GM21717 (cell line): ENCODE data around the gene GAD1.
A peak's percentile ranks its signal among the peaks of the same experiment; 100 is the strongest.

ENCODE experiments used
- ATAC-seq: cut with Tn5 transposase; IDR thresholded peaks from one replicate; pipeline ENCODE4 v1.9.1; 2021; ENCODE audit warnings: mild to moderate bottlenecking, moderate library complexity; ENCODE audit not compliant: unreplicated experiment

GAD1 gene

DNA sequence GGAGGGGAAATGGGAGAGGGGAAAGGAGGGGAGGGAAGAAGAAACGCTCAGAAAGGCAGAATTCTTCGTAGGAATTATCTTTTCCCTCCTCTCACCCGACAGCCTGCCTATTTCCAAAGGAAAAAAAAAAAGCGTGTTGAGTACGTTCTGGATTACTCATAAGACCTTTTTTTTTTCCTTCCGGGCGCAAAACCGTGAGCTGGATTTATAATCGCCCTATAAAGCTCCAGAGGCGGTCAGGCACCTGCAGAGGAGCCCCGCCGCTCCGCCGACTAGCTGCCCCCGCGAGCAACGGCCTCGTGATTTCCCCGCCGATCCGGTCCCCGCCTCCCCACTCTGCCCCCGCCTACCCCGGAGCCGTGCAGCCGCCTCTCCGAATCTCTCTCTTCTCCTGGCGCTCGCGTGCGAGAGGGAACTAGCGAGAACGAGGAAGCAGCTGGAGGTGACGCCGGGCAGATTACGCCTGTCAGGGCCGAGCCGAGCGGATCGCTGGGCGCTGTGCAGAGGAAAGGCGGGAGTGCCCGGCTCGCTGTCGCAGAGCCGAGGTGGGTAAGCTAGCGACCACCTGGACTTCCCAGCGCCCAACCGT lies at the start of gene GAD1:
GAD1 (plus strand) TSS at position 384 of the 589 bp plus-strand sequence. CDS start 1,705 bp downstream, outside the sequence.
- peak; percentile 62 for ATAC-seq

DNA sequence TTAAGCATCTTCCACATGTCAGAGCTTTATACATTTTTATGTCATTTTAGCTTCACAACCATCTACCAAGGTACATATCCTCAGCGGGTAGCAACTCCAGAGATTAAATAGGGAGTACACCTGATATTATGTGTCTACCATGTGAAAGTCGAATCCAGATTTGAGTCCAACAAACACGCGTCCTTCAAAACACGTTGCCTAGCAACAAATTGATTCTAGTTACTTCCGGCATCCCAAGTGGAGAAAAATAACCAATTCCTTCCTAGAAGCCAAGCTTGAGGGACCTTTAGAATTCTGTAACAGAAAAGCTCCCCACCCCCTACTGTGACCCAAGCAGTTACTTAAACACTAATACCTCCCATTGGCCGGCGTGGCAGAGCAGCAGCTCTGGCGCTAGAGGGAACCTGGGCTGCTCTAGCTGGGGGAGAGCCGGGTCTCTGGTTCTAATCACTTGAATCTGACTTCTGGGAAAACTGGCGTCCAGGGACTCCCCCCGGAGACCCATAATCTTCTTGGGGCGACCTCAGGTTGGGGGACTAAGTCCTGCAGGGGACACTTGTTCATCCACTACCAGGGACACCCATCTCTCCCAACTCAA lies 46.6 kb upstream of the GAD1 start, which contains the start of gene ERICH2:
ERICH2 (plus strand) TSS at position 371 of the 598 bp plus-strand sequence. CDS start 304 bp downstream, outside the sequence.
- peak; percentile 53 for ATAC-seq

DNA sequence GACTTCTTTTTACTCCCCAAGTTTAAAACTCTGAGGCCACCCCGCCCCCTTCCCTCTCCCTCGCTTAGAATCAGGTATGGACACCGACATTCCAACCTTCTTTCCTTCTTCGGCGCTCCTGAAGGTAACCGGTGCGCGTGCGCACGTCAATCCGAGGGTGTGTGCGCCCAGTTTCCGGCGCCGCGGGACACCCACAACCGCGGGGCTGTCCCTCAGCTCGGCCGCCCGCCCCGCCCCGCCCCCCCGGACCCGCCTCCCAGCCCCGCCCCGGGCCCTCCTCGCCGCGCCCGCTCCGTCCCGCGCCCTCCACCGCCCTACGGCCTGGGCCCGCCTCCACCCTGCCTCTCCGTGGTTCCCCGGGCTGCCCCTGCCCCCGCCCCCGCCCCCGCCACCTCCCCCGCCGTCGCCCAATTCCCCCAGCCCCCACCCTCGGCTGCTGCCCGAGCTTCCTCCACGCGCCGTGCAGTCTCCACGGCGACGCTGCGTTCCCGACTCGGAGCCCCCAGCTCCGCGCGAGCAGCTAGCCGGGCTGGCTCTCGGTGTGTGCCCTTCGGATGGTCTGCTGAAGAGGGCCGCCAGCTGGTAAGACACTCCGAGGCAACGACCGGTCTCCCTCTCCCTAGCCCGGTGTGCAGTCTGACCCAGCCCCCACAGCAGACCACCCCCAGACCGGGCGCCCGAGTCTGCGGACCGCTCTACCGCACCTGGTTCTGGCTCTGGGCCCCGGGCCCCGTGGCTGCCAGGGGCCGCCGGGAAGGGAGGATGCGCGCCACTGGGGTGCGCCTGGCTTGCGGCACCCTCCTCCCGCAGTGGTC lies 45.9 kb upstream of the GAD1 start:
- ATAC-seq: peak; percentile 85

DNA sequence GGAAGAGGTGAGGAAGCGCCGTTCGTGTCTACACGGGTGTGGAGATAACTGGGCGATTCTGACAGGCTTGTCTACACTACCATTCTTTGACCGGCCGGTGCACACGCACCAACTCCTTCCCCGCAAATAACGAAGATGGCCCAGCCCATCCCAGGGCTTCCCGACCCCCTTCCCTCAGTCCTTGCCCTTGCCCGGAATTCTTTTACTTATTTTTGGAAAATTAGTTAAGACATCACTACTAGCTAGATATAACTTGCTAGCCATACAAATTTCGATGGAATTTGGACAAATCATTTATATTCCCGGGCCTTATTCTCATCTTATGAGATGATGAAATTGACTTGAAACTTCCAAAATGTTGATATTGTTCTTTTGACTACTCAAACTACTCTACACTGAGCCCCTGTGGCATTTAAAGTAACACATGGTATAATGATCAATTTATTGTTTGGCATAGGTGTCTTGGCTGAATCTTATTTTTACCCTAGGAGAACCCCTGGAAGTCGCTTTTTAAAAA lies 45.2 kb upstream of the GAD1 start:
- ATAC-seq: no peak

DNA sequence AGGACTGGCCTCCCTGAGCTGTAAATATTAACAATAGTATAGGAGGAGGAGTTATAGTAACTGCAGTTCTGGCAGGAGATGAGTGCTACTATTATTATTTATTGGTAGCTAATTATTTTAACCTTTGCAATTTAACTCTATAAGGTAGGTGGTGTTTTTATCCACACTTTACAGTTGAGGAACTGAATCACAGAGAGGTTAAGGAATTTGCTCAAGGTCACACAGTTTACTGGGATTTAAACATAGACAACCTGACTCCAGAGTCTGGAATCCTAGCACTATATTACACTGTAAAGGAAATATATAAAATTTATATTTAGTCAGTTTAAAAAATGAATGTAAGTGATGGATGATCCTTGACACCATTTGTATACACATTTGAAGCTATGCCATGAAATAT lies 44.4 kb upstream of the GAD1 start:
- no peak for ATAC-seq

DNA sequence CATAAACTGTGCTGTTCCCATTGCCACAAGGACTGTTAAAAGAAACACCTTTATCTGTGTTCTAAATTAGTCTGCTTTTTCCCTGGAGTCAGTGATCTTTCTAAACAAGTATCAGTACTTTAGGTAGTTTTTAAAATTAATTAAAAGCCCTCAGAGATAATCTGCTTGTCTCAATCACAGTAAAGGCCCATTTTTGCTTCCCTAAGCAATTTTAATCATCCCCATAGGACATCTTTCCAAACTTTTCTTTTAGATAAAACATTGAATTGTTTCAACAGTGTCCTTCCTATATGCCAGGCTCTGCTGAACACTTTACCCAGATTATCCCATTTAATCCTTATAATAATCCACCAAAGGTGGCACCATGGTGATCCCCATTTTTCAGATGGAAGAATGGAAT lies 42.6 kb upstream of the GAD1 start:
- no peak for ATAC-seq

DNA sequence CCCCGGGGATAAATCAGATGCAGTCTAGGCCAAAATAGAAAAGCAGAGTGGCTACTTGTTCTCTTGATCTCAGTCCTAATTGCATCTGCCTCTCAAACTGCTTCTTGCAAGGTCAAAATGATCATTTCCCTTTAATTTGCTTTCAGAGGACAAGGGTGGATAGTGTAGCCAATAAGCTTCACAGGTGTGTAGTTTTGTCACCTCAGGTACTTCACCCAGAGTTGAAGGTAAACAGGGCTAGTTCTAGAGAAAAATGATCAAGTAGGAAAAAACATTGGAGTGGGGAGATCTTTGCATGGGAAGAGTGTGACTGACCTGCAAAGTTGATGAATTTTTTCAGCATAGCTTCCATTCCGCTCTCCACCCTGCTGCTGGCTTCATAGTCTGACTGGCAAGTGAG lies 37.8 kb upstream of the GAD1 start:
- ATAC-seq: no peak

DNA sequence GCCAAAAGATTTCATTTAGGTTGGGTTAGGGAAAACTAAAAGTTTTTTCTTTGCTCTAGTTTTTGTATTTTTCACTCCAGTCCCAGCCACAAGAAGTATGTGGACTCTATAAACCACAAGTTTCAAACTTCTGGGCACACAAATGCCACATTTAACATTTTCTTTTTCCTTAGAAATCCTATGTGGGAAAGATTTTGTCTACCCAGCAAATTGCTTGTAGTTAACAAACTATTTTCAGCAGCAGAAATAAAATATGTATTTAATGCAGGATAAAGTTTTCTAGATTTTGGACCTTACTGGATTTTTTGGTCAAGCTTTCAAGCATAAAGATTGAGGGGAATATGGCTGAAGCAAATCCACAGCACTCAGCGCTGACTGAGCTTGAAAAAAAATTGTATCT lies 37.4 kb upstream of the GAD1 start:
- ATAC-seq: no peak

DNA sequence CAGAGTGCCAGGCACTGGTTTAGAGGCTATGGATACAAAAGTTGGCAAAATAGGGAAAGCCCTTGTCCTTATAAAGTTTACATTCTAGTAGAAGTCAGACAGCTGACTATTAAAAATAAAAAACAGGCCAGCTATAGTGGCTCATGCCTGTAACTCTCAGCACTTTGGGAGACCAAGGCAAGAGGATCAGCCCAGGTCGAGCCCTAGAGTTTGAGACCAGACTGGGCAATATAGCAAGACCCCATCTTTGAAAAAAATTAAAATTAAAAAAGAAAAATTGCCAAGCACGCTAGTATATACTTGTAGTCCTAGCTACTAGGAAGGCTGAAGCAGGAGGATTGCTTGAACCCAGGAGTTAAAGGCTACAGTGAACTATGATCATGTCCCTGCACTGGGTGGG lies 34.0 kb upstream of the GAD1 start:
- ATAC-seq: no peak

DNA sequence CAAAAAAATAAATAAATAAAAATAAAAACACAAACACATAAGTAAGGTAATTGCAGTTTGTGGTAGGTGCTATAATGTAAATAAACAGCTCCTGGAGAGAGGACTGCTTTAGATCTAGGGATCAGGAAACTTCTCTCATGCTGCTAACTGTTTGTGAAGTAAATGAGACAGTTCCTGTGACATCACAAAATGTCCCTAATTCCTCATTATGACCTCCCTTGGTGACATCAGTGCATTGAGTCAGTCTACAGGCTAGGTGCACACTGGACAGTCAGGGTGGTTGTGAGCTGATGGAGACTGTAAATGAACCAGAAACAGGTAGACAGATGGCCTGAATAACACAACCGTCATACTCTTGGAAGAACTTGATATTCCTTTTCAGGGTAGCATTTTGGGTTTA lies 33.1 kb upstream of the GAD1 start:
- ATAC-seq: no peak

DNA sequence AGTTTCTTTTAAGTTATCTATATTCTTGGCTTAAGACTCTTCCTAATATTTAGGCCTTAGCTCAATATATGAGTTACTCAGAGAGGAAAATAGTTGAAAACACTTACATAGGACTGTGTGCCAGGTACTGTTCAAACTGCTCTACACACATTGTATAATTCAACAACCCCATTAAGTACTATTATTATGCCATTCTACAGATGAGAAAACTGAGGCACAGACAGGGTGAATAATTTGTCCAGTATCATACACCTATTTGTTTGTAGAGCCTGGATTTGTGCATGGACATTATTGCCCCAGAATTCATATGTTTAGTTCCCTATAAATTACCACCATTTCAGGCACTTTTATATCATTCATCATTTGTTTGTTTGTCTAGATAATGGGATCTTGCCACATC lies 17.7 kb upstream of the GAD1 start:
- ATAC-seq: no peak

DNA sequence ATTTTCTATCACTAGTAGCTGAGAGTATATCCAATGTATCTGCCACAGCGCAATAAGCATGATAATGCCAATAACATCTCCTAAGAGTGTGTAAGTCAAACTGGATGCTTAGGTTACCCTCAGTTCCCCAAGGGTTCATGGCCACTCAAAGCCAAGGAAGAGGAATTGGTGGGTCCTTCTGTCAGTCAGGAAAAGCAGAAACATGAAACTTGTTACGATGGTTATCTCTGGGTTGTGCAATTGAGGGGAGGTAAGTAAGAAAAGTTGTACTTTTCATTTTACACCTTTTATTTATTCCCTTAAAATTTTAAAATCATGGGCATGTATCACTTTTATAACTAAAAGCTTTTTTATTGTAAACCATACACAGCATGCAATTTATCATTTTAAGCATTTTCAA lies 10.1 kb upstream of the GAD1 start:
- ATAC-seq: no peak

DNA sequence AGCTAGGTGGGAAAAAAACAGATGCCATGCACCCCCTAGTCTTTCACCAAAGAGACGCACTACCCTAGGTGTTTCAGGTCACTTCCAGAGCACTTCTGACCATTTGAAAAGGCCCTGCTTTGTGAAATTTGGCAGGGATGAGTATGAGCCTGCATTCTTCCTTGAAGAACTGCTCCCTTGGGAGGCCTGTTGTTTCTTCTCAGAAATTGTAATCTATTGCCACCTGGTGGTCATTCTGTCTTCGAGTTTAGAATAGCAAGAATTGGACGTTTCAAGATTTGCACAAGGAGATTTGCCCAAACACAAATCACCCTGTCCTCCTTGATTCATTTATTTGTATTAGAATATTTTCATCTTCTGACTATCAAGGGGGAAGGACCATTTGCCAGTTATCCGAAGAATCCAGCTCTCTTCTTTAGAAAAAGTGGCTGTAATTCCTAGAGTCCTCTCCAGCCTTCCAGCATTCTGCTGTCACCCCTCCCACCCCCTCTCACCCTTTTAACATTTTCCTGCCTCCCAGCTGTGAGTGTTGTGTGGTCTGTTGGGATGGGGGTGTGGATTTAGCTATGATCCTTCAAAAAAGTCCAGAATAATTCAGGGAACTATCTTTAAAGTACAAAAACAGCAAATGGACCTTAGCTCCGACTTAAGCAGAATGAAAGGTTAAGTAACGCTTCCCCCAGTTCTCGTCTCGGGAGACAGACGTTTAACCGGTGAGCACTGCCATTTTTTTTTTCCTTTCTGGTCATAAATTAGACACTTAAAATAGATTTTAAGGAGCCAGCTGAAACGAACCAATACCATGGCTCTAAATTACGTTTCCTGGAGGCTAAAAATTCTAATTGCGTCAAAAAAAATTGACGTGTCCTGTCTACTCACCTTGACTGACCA lies 3.7 kb upstream of the GAD1 start:
- ATAC-seq: no peak

DNA sequence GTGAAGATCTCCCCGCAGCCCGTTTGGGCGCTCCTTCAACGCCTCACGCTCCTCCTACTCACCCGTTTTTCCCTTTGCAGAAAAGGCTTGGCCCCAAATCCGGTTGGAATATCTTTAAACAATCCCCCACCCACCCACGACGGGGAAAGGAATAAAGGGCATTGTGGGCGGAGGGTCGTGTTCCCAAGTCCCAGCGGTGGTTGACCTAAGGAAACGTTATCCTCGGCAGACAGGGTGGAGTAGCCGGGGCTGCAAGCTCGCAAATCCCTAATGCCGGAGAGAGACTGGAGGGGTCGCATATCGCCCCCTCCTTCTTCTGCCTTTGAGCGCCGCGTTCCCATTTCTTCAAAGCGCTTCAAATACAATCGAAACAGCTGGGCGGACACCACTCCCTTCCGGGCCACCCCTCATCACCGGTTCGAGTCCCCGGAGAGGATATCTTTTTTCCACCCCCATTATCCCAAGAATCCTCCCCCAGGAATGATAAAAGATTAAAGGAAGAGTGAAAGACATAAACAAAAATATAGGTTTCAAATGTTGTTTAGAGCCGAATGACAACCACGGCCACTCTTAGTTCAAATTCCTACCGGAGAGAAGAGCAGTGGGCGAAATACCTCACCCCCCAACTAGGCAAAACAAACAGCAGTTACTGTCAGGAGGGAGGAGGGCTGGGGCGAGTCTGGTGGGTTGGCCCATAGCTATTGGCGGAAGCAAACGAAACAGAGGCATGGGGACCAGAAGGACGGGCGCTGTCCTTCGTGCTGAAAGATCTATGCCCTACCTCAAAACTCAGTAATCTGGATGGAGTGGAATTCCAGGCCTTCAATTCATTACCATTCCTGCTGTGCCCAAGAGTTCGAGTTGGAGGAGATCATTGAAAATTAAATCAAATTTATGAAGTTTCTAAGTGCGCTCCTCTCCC lies 2.8 kb upstream of the GAD1 start:
- ATAC-seq: no peak

DNA sequence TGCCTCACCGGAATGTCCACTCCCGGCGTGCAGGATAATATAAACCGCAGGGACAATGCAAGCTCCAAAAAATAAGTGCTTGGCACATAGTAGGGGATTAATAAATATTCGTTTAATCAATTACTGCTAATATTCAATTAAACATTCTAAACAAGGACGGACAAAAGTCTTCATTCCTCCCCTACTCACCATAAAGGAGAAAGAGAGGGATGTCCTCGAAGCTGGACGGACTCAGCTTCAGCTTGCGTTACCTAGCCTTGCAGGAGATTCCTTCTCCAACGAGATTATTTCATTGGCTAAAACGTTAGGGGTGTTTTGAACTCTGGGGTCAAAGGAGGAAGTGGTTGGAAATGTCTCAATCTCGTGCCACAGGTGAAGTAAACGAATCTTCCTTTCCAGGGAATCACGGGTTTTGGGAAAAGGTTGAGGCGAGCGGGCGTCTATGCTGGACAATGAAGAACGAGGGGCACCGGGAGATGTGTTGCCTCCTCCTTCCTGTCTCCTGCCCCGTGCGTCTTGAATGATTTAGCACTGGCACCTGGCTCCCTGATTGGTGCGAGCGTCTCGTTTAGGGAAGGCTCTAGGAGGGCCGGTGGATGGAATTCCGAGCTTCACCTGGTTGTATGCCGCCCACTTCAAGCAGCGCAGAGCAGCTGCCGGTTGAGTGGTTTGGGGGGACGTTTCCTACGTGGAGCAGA lies 2.0 kb upstream of the GAD1 start:
- no peak for ATAC-seq

DNA sequence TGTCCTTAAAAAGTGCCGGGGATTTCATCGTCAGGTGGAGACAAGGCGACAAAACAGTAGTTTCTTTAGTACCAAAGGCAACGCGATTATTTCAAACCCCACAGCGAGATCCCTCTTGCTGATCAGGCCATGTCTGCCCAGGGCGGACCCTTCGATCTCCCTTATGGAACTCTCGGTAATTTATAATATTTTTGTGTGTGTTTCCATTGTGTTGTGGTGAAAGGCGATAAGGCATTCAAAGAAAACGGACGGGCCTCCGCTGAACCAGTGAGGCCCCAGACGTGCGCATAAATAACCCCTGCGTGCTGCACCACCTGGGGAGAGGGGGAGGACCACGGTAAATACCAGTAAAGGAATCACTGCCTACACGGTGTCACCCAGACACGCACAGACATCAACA lies 1.4 kb upstream of the GAD1 start:
- ATAC-seq: no peak

DNA sequence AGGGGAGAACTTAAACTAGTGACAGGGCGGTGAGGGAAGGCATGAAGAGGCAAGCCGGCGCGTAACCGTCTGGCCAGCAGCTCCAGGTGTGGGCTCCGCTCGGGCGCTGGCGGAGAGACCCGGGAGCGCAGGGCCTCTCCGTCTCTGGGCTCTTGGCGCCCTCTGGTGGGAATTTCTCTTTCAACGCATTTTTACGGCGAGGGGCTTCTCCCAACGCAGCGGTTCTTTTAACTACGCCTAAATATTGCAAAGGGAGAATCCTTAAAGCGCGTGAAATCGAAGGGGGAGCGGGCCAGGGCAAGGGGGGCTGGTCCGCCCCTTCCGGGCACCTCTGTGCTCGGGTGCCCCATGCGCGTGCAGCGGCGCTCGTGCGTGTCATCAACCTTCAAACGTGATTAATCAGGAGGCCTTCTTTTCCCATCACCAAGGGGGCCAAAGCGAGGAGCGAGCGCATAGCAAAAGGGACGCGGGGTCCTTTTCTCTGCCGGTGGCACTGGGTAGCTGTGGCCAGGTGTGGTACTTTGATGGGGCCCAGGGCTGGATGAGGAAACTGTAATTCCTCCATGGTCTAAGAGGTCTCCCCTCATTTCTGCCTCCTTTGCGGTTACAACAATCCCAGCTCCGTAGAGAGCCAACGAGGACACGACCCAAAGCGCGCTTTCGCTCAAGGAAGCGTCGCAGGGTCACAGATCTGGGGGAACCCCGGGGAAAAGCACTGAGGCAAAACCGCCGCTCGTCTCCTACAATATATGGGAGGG lies 762 bp upstream of the GAD1 start:
- ATAC-seq: peak; percentile 35
